GM12878 (cell line): Measurements from ENCODE around the gene EMX1.

Experiments used
- CHD2 ChIP-seq: IDR thresholded peaks from 2 replicates; pipeline ENCODE4 v1.6.1; 2011; ENCODE audit warnings: low read depth, low read length, improper control_type of control experiment, borderline replicate concordance
- HDAC6 ChIP-seq: fragments of 200-600 bp; sonication (generic); IDR thresholded peaks from one replicate; pipeline ENCODE4 v1.8.0; 2017; ENCODE audit warnings: antibody characterized with exemption; ENCODE audit not compliant: unreplicated experiment
- POLR2A ChIP-seq: IDR thresholded peaks from 2 replicates; pipeline ENCODE4 v1.6.1; 2011; ENCODE audit warnings: low read depth, mild to moderate bottlenecking, low read length
- SMAD5 ChIP-seq: IDR thresholded peaks from 2 replicates; pipeline ENCODE4 v1.6.1; 2016; ENCODE audit warnings: antibody characterized with exemption, low read depth
- SP1 ChIP-seq: IDR thresholded peaks from one replicate; pipeline ENCODE4 v1.6.1; 2011; ENCODE audit warnings: low read depth, low read length
- TAF1 ChIP-seq: IDR thresholded peaks from 2 replicates; pipeline ENCODE4 v1.6.1; 2011; ENCODE audit warnings: mild to moderate bottlenecking, low read depth, low read length, borderline replicate concordance
- YY1 ChIP-seq: IDR thresholded peaks from 2 replicates; pipeline ENCODE4 v1.6.1; 2011; ENCODE audit warnings: low read depth, mild to moderate bottlenecking, low read length
- ZNF24 ChIP-seq: fragments of 450-650 bp; IDR thresholded peaks from 2 replicates; pipeline ENCODE4 v1.6.1; 2017; ENCODE audit warnings: antibody characterized with exemption, mild to moderate bottlenecking
- TF ChIP-seq, protein P1 (sequence below): fragments of 450-650 bp; IDR thresholded peaks from 2 replicates; pipeline ENCODE4 v1.6.1; 2016; ENCODE audit warnings: mild to moderate bottlenecking, moderate library complexity, borderline replicate concordance
- TF ChIP-seq, protein P2 (sequence below): IDR thresholded peaks from 2 replicates; pipeline ENCODE4 v1.6.1; 2012; ENCODE audit warnings: low read depth, low read length, improper control_type of control experiment
- TF ChIP-seq, protein P3 (sequence below), 3 experiments: IDR thresholded peaks in 2 of 3; conservative IDR thresholded peaks in 1 of 3; 2 replicates each; pipeline ENCODE4 v1.5.1; 2011; ENCODE audit warnings: low read depth in 3 of 3, low read length in 3 of 3, mild to moderate bottlenecking in 3 of 3, control low read depth in 2 of 3, moderate library complexity in 2 of 3, inconsistent platforms in 1 of 3, mixed read lengths in 1 of 3; ENCODE audit not compliant: control insufficient read depth in 2 of 3, insufficient read depth in 1 of 3; ENCODE audit errors: extremely low read depth in 1 of 3

DNA sequence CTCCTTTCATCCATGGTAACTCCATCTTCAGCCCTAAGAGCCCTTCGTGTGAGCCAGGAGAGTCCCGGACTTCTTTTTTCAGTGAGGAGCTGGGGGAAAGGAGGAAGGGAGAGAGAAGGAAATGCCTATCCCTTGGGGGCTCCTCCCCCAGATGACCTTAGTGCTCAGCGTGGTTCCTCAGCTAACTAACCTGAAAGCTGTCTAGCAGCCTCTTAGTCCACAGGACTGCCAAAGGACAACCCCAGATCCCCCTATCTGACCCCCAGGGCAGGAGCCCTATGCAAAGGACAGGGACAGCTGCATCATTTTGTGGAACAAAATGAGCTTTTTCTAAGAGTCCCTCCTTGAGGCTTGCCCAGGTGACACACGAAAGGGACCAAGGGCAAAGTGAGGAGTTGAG lies 22.2 kb upstream of the EMX1 start:
- TF ChIP-seq HDAC6, result no peak
- TF ChIP-seq, protein P1, sequence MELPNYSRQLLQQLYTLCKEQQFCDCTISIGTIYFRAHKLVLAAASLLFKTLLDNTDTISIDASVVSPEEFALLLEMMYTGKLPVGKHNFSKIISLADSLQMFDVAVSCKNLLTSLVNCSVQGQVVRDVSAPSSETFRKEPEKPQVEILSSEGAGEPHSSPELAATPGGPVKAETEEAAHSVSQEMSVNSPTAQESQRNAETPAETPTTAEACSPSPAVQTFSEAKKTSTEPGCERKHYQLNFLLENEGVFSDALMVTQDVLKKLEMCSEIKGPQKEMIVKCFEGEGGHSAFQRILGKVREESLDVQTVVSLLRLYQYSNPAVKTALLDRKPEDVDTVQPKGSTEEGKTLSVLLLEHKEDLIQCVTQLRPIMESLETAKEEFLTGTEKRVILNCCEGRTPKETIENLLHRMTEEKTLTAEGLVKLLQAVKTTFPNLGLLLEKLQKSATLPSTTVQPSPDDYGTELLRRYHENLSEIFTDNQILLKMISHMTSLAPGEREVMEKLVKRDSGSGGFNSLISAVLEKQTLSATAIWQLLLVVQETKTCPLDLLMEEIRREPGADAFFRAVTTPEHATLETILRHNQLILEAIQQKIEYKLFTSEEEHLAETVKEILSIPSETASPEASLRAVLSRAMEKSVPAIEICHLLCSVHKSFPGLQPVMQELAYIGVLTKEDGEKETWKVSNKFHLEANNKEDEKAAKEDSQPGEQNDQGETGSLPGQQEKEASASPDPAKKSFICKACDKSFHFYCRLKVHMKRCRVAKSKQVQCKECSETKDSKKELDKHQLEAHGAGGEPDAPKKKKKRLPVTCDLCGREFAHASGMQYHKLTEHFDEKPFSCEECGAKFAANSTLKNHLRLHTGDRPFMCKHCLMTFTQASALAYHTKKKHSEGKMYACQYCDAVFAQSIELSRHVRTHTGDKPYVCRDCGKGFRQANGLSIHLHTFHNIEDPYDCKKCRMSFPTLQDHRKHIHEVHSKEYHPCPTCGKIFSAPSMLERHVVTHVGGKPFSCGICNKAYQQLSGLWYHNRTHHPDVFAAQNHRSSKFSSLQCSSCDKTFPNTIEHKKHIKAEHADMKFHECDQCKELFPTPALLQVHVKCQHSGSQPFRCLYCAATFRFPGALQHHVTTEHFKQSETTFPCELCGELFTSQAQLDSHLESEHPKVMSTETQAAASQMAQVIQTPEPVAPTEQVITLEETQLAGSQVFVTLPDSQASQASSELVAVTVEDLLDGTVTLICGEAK, result no peak
- TF ChIP-seq CHD2, result no peak
- TF ChIP-seq SMAD5, result no peak
- TF ChIP-seq TAF1, result no peak
- TF ChIP-seq, protein P2, sequence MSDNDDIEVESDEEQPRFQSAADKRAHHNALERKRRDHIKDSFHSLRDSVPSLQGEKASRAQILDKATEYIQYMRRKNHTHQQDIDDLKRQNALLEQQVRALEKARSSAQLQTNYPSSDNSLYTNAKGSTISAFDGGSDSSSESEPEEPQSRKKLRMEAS, result no peak
- TF ChIP-seq YY1, result no peak
- TF ChIP-seq ZNF24, result no peak
- TF ChIP-seq, protein P3, sequence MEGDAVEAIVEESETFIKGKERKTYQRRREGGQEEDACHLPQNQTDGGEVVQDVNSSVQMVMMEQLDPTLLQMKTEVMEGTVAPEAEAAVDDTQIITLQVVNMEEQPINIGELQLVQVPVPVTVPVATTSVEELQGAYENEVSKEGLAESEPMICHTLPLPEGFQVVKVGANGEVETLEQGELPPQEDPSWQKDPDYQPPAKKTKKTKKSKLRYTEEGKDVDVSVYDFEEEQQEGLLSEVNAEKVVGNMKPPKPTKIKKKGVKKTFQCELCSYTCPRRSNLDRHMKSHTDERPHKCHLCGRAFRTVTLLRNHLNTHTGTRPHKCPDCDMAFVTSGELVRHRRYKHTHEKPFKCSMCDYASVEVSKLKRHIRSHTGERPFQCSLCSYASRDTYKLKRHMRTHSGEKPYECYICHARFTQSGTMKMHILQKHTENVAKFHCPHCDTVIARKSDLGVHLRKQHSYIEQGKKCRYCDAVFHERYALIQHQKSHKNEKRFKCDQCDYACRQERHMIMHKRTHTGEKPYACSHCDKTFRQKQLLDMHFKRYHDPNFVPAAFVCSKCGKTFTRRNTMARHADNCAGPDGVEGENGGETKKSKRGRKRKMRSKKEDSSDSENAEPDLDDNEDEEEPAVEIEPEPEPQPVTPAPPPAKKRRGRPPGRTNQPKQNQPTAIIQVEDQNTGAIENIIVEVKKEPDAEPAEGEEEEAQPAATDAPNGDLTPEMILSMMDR (IDR thresholded peaks at IDR 0.05 in 2 of 3, conservative IDR thresholded peaks at IDR 0.05 in 1 of 3; ENCODE audit: control insufficient read depth in 2 of 3, extremely low read depth in 1 of 3, insufficient read depth in 1 of 3, low read depth in 3 of 3, low read length in 3 of 3), result no peak
- no peak for TF ChIP-seq POLR2A
- TF ChIP-seq SP1, result no peak
